GM12875 (cell line): ENCODE results near the gene SNX9.
"Not testable (repeated sequence)": the region's sequence is repeated elsewhere in the genome, so short reads cannot be mapped to it uniquely, and the experiment has no call there.

Source experiments
- H3K4me3 ChIP-seq: one replicate; pipeline ENCODE4 v1.5.1; 2011; ENCODE audit warnings: low read depth, low read length, control low read depth
- CTCF ChIP-seq: IDR thresholded peaks from 2 replicates; pipeline ENCODE4 v1.5.1; 2011; ENCODE audit warnings: low read depth, mild to moderate bottlenecking, control low read depth, inconsistent platforms, low read length, moderate library complexity, borderline replicate concordance; ENCODE audit not compliant: insufficient read depth

The SNX9 gene

GRCh38 chr6:157891544-157892362, 68.7 kb downstream of the SNX9 start:
- no peak overlapping the region for H3K4me3 ChIP-seq
- TF ChIP-seq CTCF, result no peak

GRCh38 chr6:157892363-157892877, 69.4 kb downstream of the SNX9 start:
- no peak overlapping the region for H3K4me3 ChIP-seq
- TF ChIP-seq CTCF, result no peak

GRCh38 chr6:157893238-157893637, 70.2 kb downstream of the SNX9 start:
- H3K4me3 ChIP-seq, result no peak overlapping the region

GRCh38 chr6:157895585-157895984, 72.5 kb downstream of the SNX9 start:
- no peak for TF ChIP-seq CTCF

More at GRCh38 chr6:157893238-157893637, 70.2 kb downstream of the SNX9 start:
- TF ChIP-seq CTCF, result no peak

GRCh38 chr6:157896932-157897331, 73.9 kb downstream of the SNX9 start:
- no peak for TF ChIP-seq CTCF
- H3K4me3 ChIP-seq, result no peak overlapping the region

More at GRCh38 chr6:157895585-157895984, 72.5 kb downstream of the SNX9 start:
- H3K4me3 ChIP-seq, result no peak overlapping the region

GRCh38 chr6:157898169-157898568, 75.1 kb downstream of the SNX9 start:
- no peak overlapping the region for H3K4me3 ChIP-seq
- TF ChIP-seq CTCF, result no peak

- no peak for TF ChIP-seq CTCF
These were observed 75.6 kb downstream of the SNX9 start for GRCh38 chr6:157898640-157899039.

GRCh38 chr6:157900262-157900661, 77.2 kb downstream of the SNX9 start:
- not testable (repeated sequence) for H3K4me3 ChIP-seq

More at GRCh38 chr6:157898640-157899039, 75.6 kb downstream of the SNX9 start:
- no peak overlapping the region for H3K4me3 ChIP-seq

- not testable (repeated sequence) for H3K4me3 ChIP-seq
These were observed 77.7 kb downstream of the SNX9 start for GRCh38 chr6:157900751-157901150.
